Liver (tissue), 9 donors: ENCODE results near the gene SH2D3A. TPM values are rescaled to one million over a fixed set of nuclear protein-coding genes. Genes with fewer than 3 reads are reported as not detected.

Experiments used
- DNase-seq: peaks from one replicate; pipeline ENCODE4 v3.0.0-alpha.2; 2017; ENCODE audit warnings: low spot score
- H3K27ac ChIP-seq, 2 donors: one replicate each; pipeline ENCODE4 v1.7.0; 2013; ENCODE audit warnings: inconsistent platforms in 2 of 2, low read length in 2 of 2, control low read depth in 1 of 2, low read depth in 1 of 2, mild to moderate bottlenecking in 1 of 2
- H3K27me3 ChIP-seq, 4 donors: one replicate each; pipeline versions ENCODE4 v1.6.1 to v1.7.0; 2013; ENCODE audit warnings: low read length in 3 of 4, inconsistent platforms in 1 of 4, mild to moderate bottlenecking in 1 of 4, moderate library complexity in 1 of 4; ENCODE audit not compliant: control insufficient read depth in 4 of 4, insufficient read depth in 4 of 4
- H3K36me3 ChIP-seq, 4 donors: one replicate each; pipeline versions ENCODE4 v1.6.1 to v1.7.0; 2013; ENCODE audit warnings: low read length in 3 of 4, mild to moderate bottlenecking in 3 of 4, low read depth in 1 of 4, moderate library complexity in 1 of 4; ENCODE audit not compliant: control insufficient read depth in 4 of 4, insufficient read depth in 3 of 4
- H3K4me1 ChIP-seq, 4 donors: one replicate each; pipeline versions ENCODE4 v1.6.1 to v1.7.0; 2013; ENCODE audit warnings: low read length in 3 of 4, mild to moderate bottlenecking in 3 of 4, moderate library complexity in 1 of 4; ENCODE audit not compliant: control insufficient read depth in 4 of 4, insufficient read depth in 4 of 4
- H3K4me3 ChIP-seq, 3 donors: one replicate each; pipeline versions ENCODE4 v1.6.1 to v1.7.0; 2013; ENCODE audit warnings: low read length in 3 of 3, control low read depth in 1 of 3, low read depth in 1 of 3, mild to moderate bottlenecking in 1 of 3
- H3K9ac ChIP-seq, 2 donors: one replicate each; pipeline ENCODE4 v1.7.0; 2013; ENCODE audit warnings: low read length in 2 of 2, mild to moderate bottlenecking in 2 of 2, moderate library complexity in 2 of 2, control low read depth in 1 of 2, low read depth in 1 of 2
- H3K9me3 ChIP-seq, 4 donors: one replicate each; pipeline versions ENCODE4 v1.6.1 to v1.7.0; 2013; ENCODE audit warnings: low read length in 3 of 4; ENCODE audit not compliant: control insufficient read depth in 4 of 4
- ATF3 ChIP-seq: IDR thresholded peaks from 2 replicates; pipeline ENCODE4 v1.6.1; 2016; ENCODE audit warnings: antibody characterized with exemption
- CTCF ChIP-seq: fragments of 150-350 bp; IDR thresholded peaks from 2 replicates; pipeline ENCODE4 v1.5.1; 2017; ENCODE audit warnings: improper control_type of control experiment, low read depth, low read length; ENCODE audit not compliant: missing input control
- EGR1 ChIP-seq, 2 donors: IDR thresholded peaks; 2 replicates each; pipeline ENCODE4 v1.6.1; 2016 to 2018; ENCODE audit warnings: antibody characterized with exemption in 2 of 2, low read depth in 2 of 2
- FOXA1 ChIP-seq: IDR thresholded peaks from 2 replicates; pipeline ENCODE4 v1.6.1; 2016; ENCODE audit warnings: antibody characterized with exemption
- FOXA2 ChIP-seq: IDR thresholded peaks from 2 replicates; pipeline ENCODE4 v1.6.1; 2016; ENCODE audit warnings: antibody characterized with exemption
- GABPA ChIP-seq, 2 donors: IDR thresholded peaks in 1 of 2; conservative IDR thresholded peaks in 1 of 2; 2 replicates each; pipeline ENCODE4 v1.6.1; 2016; ENCODE audit warnings: antibody characterized with exemption in 2 of 2, mild to moderate bottlenecking in 1 of 2, moderate library complexity in 1 of 2
- HNF4A ChIP-seq, 2 donors: conservative IDR thresholded peaks; 2 replicates each; pipeline ENCODE4 v1.6.1; 2016; ENCODE audit warnings: antibody characterized with exemption in 2 of 2, mild to moderate bottlenecking in 2 of 2
- HNF4G ChIP-seq: IDR thresholded peaks from 2 replicates; pipeline ENCODE4 v1.6.1; 2016; ENCODE audit warnings: antibody characterized with exemption
- JUND ChIP-seq, 2 donors: IDR thresholded peaks; 2 replicates each; pipeline ENCODE4 v1.6.1; 2016; ENCODE audit warnings: antibody characterized with exemption in 2 of 2
- MAX ChIP-seq: IDR thresholded peaks from 2 replicates; pipeline ENCODE4 v1.6.1; 2016; ENCODE audit warnings: antibody characterized with exemption
- NR2F2 ChIP-seq: IDR thresholded peaks from 2 replicates; pipeline ENCODE4 v1.6.1; 2016; ENCODE audit warnings: antibody characterized with exemption
- RAD21 ChIP-seq, 2 donors: IDR thresholded peaks; 2 replicates each; pipeline ENCODE4 v1.6.1; 2016; ENCODE audit warnings: antibody characterized with exemption in 2 of 2, mild to moderate bottlenecking in 2 of 2
- REST ChIP-seq: IDR thresholded peaks from 2 replicates; pipeline ENCODE4 v1.6.1; 2016; ENCODE audit warnings: antibody characterized with exemption, mild to moderate bottlenecking
- RXRA ChIP-seq, 2 donors: IDR thresholded peaks; 2 replicates each; pipeline ENCODE4 v1.6.1; 2017 to 2018; ENCODE audit warnings: antibody characterized with exemption in 2 of 2, mild to moderate bottlenecking in 1 of 2
- SP1 ChIP-seq: IDR thresholded peaks from 2 replicates; pipeline ENCODE4 v1.6.1; 2018; ENCODE audit warnings: antibody characterized with exemption, mild to moderate bottlenecking
- TAF1 ChIP-seq: conservative IDR thresholded peaks from 2 replicates; pipeline ENCODE4 v1.6.1; 2016; ENCODE audit warnings: antibody characterized with exemption, mild to moderate bottlenecking
- YY1 ChIP-seq: IDR thresholded peaks from 2 replicates; pipeline ENCODE4 v1.6.1; 2016; ENCODE audit warnings: antibody characterized with exemption, mild to moderate bottlenecking
- ZBTB33 ChIP-seq: IDR thresholded peaks from 2 replicates; pipeline ENCODE4 v1.6.1; 2016; ENCODE audit warnings: antibody characterized with exemption
- WGBS: extraction: QIAGEN DNeasy Blood & Tissue Kit; methylation state at CpG from one replicate; pipeline ENCODE4 v1.1.7; 2013; 5-methylcytosine and 5-hydroxymethylcytosine counted together
- polyA plus RNA-seq, 2 donors: library from polyadenylated mRNA; stranded (reverse) in 1 of 2; unstranded in 1 of 2; fragments of 200-250 nt in 1 of 2; fragments of >200 nt in 1 of 2; fragmentation: Nextera tagmentation in 1 of 2; extraction: Ambion mirVana in 1 of 2; gene quantifications; one replicate each; pipeline versions ENCODE4 v1.2.1 to v1.2.3, GENCODE V29; 2013 to 2015
- total RNA-seq, 2 donors: library from RNA; depleted of rRNA; stranded (reverse); fragments of >200 nt; gene quantifications; one replicate each; pipeline ENCODE4 v1.2.3, GENCODE V29; 2014
- donor health status: healthy.
- donor health status: healthy.
- donor health status: healthy.
- donor health status: healthy.
- donor health status: healthy.

Gene SH2D3A
- total and polyA plus RNA-seq, 4 donors = 0.23 to 1.0 (median 0.77) TPM

GRCh38 chr19:6753178-6754031 lies 13.8 kb downstream of the SH2D3A start:
- peak; percentile 82 for DNase-seq
- Histone ChIP-seq H3K27ac (peak overlapping the region; percentile 83 to 86), H3K4me3 (peak overlapping the region; percentile 11 to 84 (median 54)), H3K9ac (no peak overlapping the region), H3K4me1 (peaks cover 0 to 23% (median 13%) of the 10 kb centered on the region in 4 donors), H3K9me3 (no peaks in the 10 kb centered on the region), H3K36me3 (peaks cover 0 to 7% (median 2%) of the 10 kb centered on the region in 4 donors), H3K27me3 (no peaks in the 10 kb centered on the region)
- peak; percentile 54 for TF ChIP-seq SP1
- no peak for TF ChIP-seq FOXA2
- no peak for TF ChIP-seq NR2F2
- no peak for TF ChIP-seq JUND (IDR thresholded peaks at IDR 0.05)
- TF ChIP-seq CTCF = peak; percentile 51
- peak; percentile 75 to 76 for TF ChIP-seq RAD21 (IDR thresholded peaks at IDR 0.05)
- TF ChIP-seq GABPA (IDR thresholded peaks at IDR 0.05 in 1 of 2, conservative IDR thresholded peaks at IDR 0.05 in 1 of 2) = no peak
- peak; percentile 52 to 54 for TF ChIP-seq RXRA (IDR thresholded peaks at IDR 0.05)
- peak; percentile 81 for TF ChIP-seq MAX
- no peak for TF ChIP-seq EGR1 (IDR thresholded peaks at IDR 0.05; ENCODE audit: low read depth in 2 of 2)
- TF ChIP-seq HNF4A (conservative IDR thresholded peaks at IDR 0.05) = peak; percentile 24 to 44
- peak; percentile 36 for TF ChIP-seq ZBTB33
- TF ChIP-seq YY1 = peak; percentile 38
- TF ChIP-seq HNF4G = no peak
- TF ChIP-seq TAF1 = no peak
- TF ChIP-seq FOXA1 = no peak
- TF ChIP-seq ATF3 = no peak
- peak; percentile 57 for TF ChIP-seq REST
- 9% methylated on average over 50 of the region's 50 CpGs for WGBS
